Liver (tissue), 3 donors: ENCODE data around the gene ECM2.

Experiments
- GABPA ChIP-seq, 2 donors: IDR thresholded peaks in 1 of 2; conservative IDR thresholded peaks in 1 of 2; 2 replicates each; pipeline ENCODE4 v1.6.1; 2016; ENCODE audit warnings: antibody characterized with exemption in 2 of 2, mild to moderate bottlenecking in 1 of 2, moderate library complexity in 1 of 2
- NR2F2 ChIP-seq: IDR thresholded peaks from 2 replicates; pipeline ENCODE4 v1.6.1; 2016; ENCODE audit warnings: antibody characterized with exemption
- RXRA ChIP-seq, 2 donors: IDR thresholded peaks; 2 replicates each; pipeline ENCODE4 v1.6.1; 2017 to 2018; ENCODE audit warnings: antibody characterized with exemption in 2 of 2, mild to moderate bottlenecking in 1 of 2
- TAF1 ChIP-seq: conservative IDR thresholded peaks from 2 replicates; pipeline ENCODE4 v1.6.1; 2016; ENCODE audit warnings: antibody characterized with exemption, mild to moderate bottlenecking
- TF ChIP-seq, protein P1 (sequence below): fragments of 150-350 bp; IDR thresholded peaks from 2 replicates; pipeline ENCODE4 v1.5.1; 2017; ENCODE audit warnings: improper control_type of control experiment, low read depth, low read length; ENCODE audit not compliant: missing input control
- TF ChIP-seq, protein P2 (sequence below): IDR thresholded peaks from 2 replicates; pipeline ENCODE4 v1.6.1; 2016; ENCODE audit warnings: antibody characterized with exemption, mild to moderate bottlenecking
- TF ChIP-seq, protein P3 (sequence below): IDR thresholded peaks from 2 replicates; pipeline ENCODE4 v1.6.1; 2016; ENCODE audit warnings: antibody characterized with exemption
- donor health status: healthy.
- donor health status: healthy.

DNA sequence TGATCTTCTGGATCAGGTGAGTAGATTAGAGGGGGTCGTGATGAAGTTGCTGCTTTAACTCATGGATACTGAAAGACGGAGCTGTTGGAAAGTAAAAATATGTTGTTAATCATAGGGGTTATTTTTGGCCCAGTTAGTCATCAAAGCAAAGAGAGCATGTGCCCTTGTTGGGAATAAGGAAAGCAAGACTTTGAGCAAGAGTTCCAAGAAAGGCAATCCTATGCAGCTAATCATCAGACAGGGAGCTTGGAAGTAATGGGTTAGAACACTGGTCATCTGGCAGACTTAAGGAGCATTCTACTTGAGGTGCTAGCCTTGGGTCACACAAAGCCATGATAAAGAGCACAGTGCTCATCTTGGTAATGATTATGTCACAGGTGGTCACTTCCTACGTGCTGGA lies 71.8 kb downstream of the ECM2 start:
- TF ChIP-seq GABPA (IDR thresholded peaks at IDR 0.05 in 1 of 2, conservative IDR thresholded peaks at IDR 0.05 in 1 of 2) (no peak), NR2F2 (no peak), RXRA (IDR thresholded peaks at IDR 0.05) (no peak), TAF1 (no peak)
- TF ChIP-seq, protein P1, sequence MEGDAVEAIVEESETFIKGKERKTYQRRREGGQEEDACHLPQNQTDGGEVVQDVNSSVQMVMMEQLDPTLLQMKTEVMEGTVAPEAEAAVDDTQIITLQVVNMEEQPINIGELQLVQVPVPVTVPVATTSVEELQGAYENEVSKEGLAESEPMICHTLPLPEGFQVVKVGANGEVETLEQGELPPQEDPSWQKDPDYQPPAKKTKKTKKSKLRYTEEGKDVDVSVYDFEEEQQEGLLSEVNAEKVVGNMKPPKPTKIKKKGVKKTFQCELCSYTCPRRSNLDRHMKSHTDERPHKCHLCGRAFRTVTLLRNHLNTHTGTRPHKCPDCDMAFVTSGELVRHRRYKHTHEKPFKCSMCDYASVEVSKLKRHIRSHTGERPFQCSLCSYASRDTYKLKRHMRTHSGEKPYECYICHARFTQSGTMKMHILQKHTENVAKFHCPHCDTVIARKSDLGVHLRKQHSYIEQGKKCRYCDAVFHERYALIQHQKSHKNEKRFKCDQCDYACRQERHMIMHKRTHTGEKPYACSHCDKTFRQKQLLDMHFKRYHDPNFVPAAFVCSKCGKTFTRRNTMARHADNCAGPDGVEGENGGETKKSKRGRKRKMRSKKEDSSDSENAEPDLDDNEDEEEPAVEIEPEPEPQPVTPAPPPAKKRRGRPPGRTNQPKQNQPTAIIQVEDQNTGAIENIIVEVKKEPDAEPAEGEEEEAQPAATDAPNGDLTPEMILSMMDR = no peak
- TF ChIP-seq, protein P2, sequence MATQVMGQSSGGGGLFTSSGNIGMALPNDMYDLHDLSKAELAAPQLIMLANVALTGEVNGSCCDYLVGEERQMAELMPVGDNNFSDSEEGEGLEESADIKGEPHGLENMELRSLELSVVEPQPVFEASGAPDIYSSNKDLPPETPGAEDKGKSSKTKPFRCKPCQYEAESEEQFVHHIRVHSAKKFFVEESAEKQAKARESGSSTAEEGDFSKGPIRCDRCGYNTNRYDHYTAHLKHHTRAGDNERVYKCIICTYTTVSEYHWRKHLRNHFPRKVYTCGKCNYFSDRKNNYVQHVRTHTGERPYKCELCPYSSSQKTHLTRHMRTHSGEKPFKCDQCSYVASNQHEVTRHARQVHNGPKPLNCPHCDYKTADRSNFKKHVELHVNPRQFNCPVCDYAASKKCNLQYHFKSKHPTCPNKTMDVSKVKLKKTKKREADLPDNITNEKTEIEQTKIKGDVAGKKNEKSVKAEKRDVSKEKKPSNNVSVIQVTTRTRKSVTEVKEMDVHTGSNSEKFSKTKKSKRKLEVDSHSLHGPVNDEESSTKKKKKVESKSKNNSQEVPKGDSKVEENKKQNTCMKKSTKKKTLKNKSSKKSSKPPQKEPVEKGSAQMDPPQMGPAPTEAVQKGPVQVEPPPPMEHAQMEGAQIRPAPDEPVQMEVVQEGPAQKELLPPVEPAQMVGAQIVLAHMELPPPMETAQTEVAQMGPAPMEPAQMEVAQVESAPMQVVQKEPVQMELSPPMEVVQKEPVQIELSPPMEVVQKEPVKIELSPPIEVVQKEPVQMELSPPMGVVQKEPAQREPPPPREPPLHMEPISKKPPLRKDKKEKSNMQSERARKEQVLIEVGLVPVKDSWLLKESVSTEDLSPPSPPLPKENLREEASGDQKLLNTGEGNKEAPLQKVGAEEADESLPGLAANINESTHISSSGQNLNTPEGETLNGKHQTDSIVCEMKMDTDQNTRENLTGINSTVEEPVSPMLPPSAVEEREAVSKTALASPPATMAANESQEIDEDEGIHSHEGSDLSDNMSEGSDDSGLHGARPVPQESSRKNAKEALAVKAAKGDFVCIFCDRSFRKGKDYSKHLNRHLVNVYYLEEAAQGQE = no peak
- TF ChIP-seq, protein P3, sequence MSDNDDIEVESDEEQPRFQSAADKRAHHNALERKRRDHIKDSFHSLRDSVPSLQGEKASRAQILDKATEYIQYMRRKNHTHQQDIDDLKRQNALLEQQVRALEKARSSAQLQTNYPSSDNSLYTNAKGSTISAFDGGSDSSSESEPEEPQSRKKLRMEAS = no peak
